Stimulated activated CD8-positive, alpha-beta memory T cell treated with anti-CD3 and anti-CD28 coated beads, Interleukin-7, amount 100 ng/mL, for 4 hours (primary cell): ENCODE measurements around the gene TAS2R3.

Source experiments
- DNase-seq, 2 donors: peaks; one replicate each; pipeline ENCODE4 v3.0.0-alpha.2; 2020; ENCODE audit warnings: low read depth in 2 of 2

The TAS2R3 gene

DNA sequence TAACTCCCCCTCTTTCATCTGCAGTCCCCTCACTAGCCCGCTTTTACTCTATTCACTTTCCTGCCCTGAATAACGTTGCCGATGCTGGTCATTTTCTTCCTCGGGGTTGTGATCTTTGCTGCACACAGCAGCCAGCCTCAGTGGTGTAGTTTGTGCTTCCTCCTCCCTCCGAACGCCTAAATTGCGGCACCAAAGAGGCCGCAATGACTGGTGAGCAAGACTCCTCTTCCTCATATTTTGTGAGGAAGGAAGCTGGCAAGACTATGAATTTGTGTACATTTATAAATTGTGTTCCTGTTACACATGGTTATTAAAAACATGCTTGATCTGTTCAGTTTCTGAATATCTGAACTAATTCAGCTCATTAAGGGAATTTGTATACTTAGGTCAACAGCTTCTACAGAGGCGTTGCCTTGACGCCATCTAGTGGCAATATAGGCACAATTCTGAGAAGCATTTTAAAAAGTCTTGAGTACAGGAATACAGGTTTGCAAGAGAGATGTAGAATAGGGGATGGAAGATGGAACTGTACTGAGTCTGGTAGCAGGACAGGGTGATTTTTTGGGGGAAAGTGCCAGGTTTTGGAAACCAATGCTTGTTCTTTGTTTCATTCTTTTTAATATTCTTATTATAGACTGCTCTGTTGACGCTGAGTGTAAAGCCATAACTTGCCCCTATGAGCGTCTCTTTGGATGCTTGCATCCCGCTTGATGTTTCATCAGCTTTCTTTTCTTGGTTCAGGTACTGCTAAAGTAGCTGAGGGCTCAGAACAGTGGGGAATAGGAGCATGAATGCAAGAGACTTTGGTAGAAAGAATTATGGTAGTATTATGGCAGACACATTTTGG lies 22.0 kb downstream of the TAS2R3 start:
- peak in 1 of 2 donors; percentile 1 for DNase-seq

DNA sequence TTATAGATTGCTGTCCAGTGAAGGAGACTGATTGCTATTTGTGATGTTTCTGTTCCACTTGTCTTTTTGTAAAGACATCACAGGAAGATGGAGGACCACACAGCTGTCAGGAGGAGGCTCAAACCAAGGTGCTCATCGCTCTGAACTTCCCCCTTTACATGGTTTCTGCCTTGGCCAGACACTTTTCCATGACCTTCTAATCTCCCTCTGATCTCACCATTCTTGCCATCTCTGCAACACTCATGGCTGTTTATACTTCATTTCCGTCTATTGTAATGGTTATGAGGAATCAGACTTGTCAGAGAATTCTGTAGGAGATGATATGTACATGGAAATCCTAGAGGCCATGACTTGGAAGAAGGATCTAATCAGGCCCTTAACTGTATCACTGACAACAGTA lies 24.4 kb downstream of the TAS2R3 start:
- no peak for DNase-seq

DNA sequence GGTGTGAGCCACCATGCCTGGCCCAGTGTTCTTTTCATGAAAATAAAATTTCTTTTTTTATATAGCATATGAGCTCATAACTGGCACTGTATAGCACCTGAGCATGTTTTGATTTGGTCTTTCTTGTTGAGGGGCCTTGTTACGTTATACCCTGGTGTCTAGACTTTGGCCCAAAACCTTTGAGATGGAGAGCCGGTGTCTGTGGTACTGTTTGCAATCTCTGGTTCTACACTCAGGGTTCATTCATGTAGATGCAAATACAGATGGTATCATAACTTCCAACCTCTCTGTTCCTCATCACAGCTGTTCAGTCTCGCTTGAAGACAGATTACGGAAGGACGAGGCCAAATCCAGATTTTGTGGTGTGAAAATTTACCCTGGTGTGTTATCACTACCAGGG lies 26.0 kb downstream of the TAS2R3 start, which contains the start of gene TAS2R5:
TAS2R5 (plus strand) TSS at position 301 of the 400 bp plus-strand sequence. CDS start 145 bp downstream, outside the sequence.
- no peak for DNase-seq

DNA sequence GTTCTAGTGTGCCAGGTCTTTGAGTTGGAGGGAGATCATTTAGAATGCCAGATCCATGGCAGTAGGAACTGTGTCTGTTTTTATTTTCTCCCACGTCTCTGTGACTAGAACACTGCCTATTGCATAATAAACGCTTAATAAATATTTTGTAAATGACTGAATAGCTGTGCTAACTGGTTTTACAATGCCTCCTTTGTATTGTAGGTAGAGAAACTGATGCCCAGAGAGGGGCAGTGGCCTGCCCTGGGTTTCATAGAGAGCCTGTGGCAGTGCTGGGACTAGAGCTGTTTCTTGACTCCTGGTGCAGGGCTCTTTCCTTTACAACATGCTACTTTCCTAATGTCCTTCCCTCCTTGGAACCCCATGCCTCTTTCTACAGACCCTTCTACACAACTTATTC lies 28.6 kb downstream of the TAS2R3 start:
- DNase-seq, result no peak
